Astrocyte (in vitro differentiated cells and primary cell): Measurements from ENCODE around the gene FBXO30. TPM values are rescaled to one million over a fixed set of nuclear protein-coding genes. Genes with fewer than 3 reads are reported as not detected.

ENCODE experiments used
- DNase-seq: peaks from one replicate; pipeline ENCODE4 v3.0.0-alpha.2; 2010; ENCODE audit warnings: low read depth
- FAIRE-seq: peaks from 2 replicates; lab custom pipeline; 2011; peaks lifted over from hg19 to GRCh38; lab: Jason Lieb, UNC
- H2AFZ ChIP-seq: 2 replicates; pipeline ENCODE4 v1.6.0; 2012; ENCODE audit warnings: low read depth, low read length, inconsistent platforms
- H3K27ac ChIP-seq: 2 replicates; pipeline ENCODE4 v1.5.1; 2011; ENCODE audit warnings: low read depth, low read length, inconsistent platforms
- H3K27me3 ChIP-seq: 2 replicates; pipeline ENCODE4 v1.6.0; 2011; ENCODE audit warnings: low read length, inconsistent platforms; ENCODE audit not compliant: insufficient read depth
- H3K36me3 ChIP-seq: 2 replicates; pipeline ENCODE4 v1.5.1; 2011; ENCODE audit warnings: low read length, inconsistent platforms; ENCODE audit not compliant: insufficient read depth
- H3K4me1 ChIP-seq: 2 replicates; pipeline ENCODE4 v1.5.1; 2011; ENCODE audit warnings: low read length, inconsistent platforms; ENCODE audit not compliant: insufficient read depth
- H3K4me2 ChIP-seq: 2 replicates; pipeline ENCODE4 v1.6.0; 2012; ENCODE audit warnings: low read length, inconsistent platforms
- H3K4me3 ChIP-seq: 2 replicates; pipeline ENCODE4 v1.5.1; 2011; ENCODE audit warnings: low read depth, mild to moderate bottlenecking, low read length, inconsistent platforms; ENCODE audit not compliant: insufficient read depth
- H3K79me2 ChIP-seq: 2 replicates; pipeline ENCODE4 v1.6.0; 2012; ENCODE audit warnings: mild to moderate bottlenecking, low read length, inconsistent platforms; ENCODE audit not compliant: insufficient read depth
- H3K9ac ChIP-seq: 2 replicates; pipeline ENCODE4 v1.6.0; 2012; ENCODE audit warnings: mild to moderate bottlenecking, low read length, inconsistent platforms
- H3K9me3 ChIP-seq: 2 replicates; pipeline ENCODE4 v1.5.1; 2012; ENCODE audit warnings: low read depth, mild to moderate bottlenecking, low read length, inconsistent platforms; ENCODE audit not compliant: insufficient read depth
- H4K20me1 ChIP-seq: 2 replicates; pipeline ENCODE4 v1.6.0; 2012; ENCODE audit warnings: low read length, inconsistent platforms; ENCODE audit not compliant: insufficient read depth
- H3K27ac Mint-ChIP-seq: one replicate; pipeline ENCODE4 v1.8.0; 2021; ENCODE audit warnings: mild to moderate bottlenecking, mixed read lengths; ENCODE audit not compliant: unreplicated experiment
- H3K27me3 Mint-ChIP-seq: one replicate; pipeline ENCODE4 v1.8.0; 2021; ENCODE audit warnings: low read depth, mixed read lengths; ENCODE audit not compliant: unreplicated experiment
- H3K36me3 Mint-ChIP-seq: one replicate; pipeline ENCODE4 v1.8.0; 2021; ENCODE audit warnings: low read depth, mixed read lengths; ENCODE audit not compliant: unreplicated experiment
- H3K4me1 Mint-ChIP-seq: one replicate; pipeline ENCODE4 v1.8.0; 2021; ENCODE audit warnings: low read depth, mixed read lengths; ENCODE audit not compliant: unreplicated experiment
- H3K4me3 Mint-ChIP-seq: one replicate; pipeline ENCODE4 v1.8.0; 2021; ENCODE audit warnings: mild to moderate bottlenecking, moderate library complexity, mixed read lengths; ENCODE audit not compliant: unreplicated experiment
- H3K9me3 Mint-ChIP-seq: one replicate; pipeline ENCODE4 v1.8.0; 2021; ENCODE audit warnings: mild to moderate bottlenecking, mixed read lengths; ENCODE audit not compliant: unreplicated experiment
- CTCF ChIP-seq: IDR thresholded peaks from 2 replicates; pipeline ENCODE4 v1.5.1; 2011; ENCODE audit warnings: low read depth, mild to moderate bottlenecking, inconsistent platforms, low read length, moderate library complexity; ENCODE audit not compliant: insufficient read depth
- EZH2 ChIP-seq: IDR thresholded peaks from 2 replicates; pipeline ENCODE4 v1.6.1; 2012; ENCODE audit warnings: mild to moderate bottlenecking, low read length, inconsistent platforms; ENCODE audit not compliant: insufficient read depth
- total RNA-seq: library from RNA; stranded (reverse); gene quantifications from 2 replicates; pipeline ENCODE4 v1.2.1, GENCODE V29; 2021

The FBXO30 gene
- total RNA-seq, 1 donor from 2014 or later, result 13.6 TPM

DNA sequence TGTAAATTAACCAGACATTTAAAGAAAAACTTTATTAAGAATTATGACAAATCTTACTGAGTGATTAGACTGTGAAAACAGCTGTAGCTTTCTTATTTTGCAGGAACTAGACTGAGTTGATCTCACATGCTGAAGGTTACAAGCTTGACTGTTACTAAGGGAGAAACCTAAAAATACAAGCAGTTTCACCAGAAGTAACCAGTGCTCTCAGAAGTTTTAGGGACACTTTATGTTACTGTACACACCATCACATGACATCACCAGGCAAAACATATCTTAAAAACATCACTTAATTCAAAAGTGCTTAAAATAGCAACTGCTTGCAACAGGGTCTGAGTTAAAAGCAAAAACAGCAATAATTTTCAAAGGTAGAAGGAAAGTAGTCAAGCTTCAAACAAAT lies 5.4 kb downstream of the FBXO30 start:
- no peak for DNase-seq
- Histone ChIP-seq H3K4me3 (no peak overlapping the region), H3K4me2 (no peak overlapping the region), H3K36me3 (peaks cover 20% of the 10 kb centered on the region), H3K9ac (no peak overlapping the region), H3K79me2 (peaks cover 100% of the 10 kb centered on the region), H3K9me3 (no peaks in the 10 kb centered on the region), H2AFZ (no peak overlapping the region), H4K20me1 (peaks cover 67% of the 10 kb centered on the region), H3K27me3 (no peaks in the 10 kb centered on the region), H3K27ac (no peak overlapping the region), H3K4me1 (peaks cover 5% of the 10 kb centered on the region)
- Mint-ChIP-seq H3K4me3 (no peak overlapping the region), H3K36me3 (peaks cover 9% of the 10 kb centered on the region), H3K4me1 (peaks cover 23% of the 10 kb centered on the region), H3K27ac (peak overlapping the region; percentile 6), H3K27me3 (no peaks in the 10 kb centered on the region), H3K9me3 (no peaks in the 10 kb centered on the region)
- FAIRE-seq, result no peak
- TF ChIP-seq EZH2 (no peak), CTCF (no peak)

GRCh38 chr6:145808239-145808638 lies 6.4 kb downstream of the FBXO30 start:
- H3K27ac Mint-ChIP-seq, result no peak overlapping the region
- H3K9ac ChIP-seq, result no peak overlapping the region
- TF ChIP-seq EZH2, result no peak
- TF ChIP-seq CTCF, result no peak
- no peak overlapping the region for H3K4me3 ChIP-seq
- FAIRE-seq (no peak), DNase-seq (no peak)
- H3K4me2 ChIP-seq, result no peak overlapping the region
- peaks cover 72% of the 10 kb centered on the region for H4K20me1 ChIP-seq
- no peaks in the 10 kb centered on the region for H3K27me3 Mint-ChIP-seq
- H3K79me2 ChIP-seq, result peaks cover 100% of the 10 kb centered on the region
- no peaks in the 10 kb centered on the region for H3K9me3 ChIP-seq
- H2AFZ ChIP-seq, result no peak overlapping the region
- H3K4me3 Mint-ChIP-seq, result no peak overlapping the region
- peaks cover 5% of the 10 kb centered on the region for H3K4me1 ChIP-seq
- H3K9me3 Mint-ChIP-seq, result no peaks in the 10 kb centered on the region
- H3K27me3 ChIP-seq, result no peaks in the 10 kb centered on the region
- peaks cover 23% of the 10 kb centered on the region for H3K4me1 Mint-ChIP-seq
- H3K36me3 ChIP-seq, result peaks cover 28% of the 10 kb centered on the region
- no peak overlapping the region for H3K27ac ChIP-seq
- peaks cover 9% of the 10 kb centered on the region for H3K36me3 Mint-ChIP-seq

DNA sequence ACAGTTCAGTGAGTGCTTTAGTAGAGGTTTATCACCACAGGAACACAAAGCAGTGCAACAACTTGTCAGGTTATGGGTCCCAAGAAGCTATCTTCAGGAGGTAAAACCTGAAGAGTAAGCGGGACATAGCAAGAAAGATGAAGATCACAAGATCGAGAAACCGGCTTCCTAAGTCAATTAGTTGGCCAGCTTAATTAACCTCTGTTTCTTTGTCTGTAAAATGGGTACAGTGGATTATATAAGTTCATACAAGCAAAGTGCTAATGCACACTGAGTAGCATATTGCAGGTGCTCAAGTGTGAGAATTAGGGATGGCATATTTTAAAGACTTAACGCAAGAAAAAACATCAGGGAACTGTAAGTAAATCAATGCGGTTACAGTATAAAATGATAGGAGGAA lies 12.5 kb downstream of the FBXO30 start:
- H2AFZ ChIP-seq, result no peak overlapping the region
- H3K27me3 ChIP-seq, result no peaks in the 10 kb centered on the region
- Mint-ChIP-seq H3K27ac (no peak overlapping the region), H3K36me3 (peaks cover 14% of the 10 kb centered on the region), H3K9me3 (no peaks in the 10 kb centered on the region), H3K27me3 (no peaks in the 10 kb centered on the region), H3K4me1 (no peaks in the 10 kb centered on the region), H3K4me3 (no peak overlapping the region)
- no peak for FAIRE-seq
- TF ChIP-seq CTCF (no peak), EZH2 (no peak)
- peaks cover 10% of the 10 kb centered on the region for H3K4me1 ChIP-seq
- no peak for DNase-seq
- no peak overlapping the region for H3K4me2 ChIP-seq
- H3K79me2 ChIP-seq, result peaks cover 99% of the 10 kb centered on the region
- no peaks in the 10 kb centered on the region for H3K9me3 ChIP-seq
- H3K4me3 ChIP-seq, result no peak overlapping the region
- H3K9ac ChIP-seq, result no peak overlapping the region
- H3K27ac ChIP-seq, result no peak overlapping the region
- peaks cover 43% of the 10 kb centered on the region for H4K20me1 ChIP-seq
- peaks cover 30% of the 10 kb centered on the region for H3K36me3 ChIP-seq
